Activated naive CD4-positive, alpha-beta T cell treated with anti-CD3 and anti-CD28 coated beads for 36 hours (primary cell): ENCODE data around the gene FBXO42. TPM values are rescaled to one million over a fixed set of nuclear protein-coding genes. Genes with fewer than 3 reads are reported as not detected.
A peak's percentile ranks its signal among the peaks of the same experiment; 100 is the strongest.
"Not testable (repeated sequence)": the region's sequence is repeated elsewhere in the genome, so short reads cannot be mapped to it uniquely, and the experiment has no call there.

Experiments
- CTCF ChIA-PET: fragments of 350-600 bp; sonication (Branson Sonifier 250); formaldehyde crosslinking; loops from one replicate; lab custom pipeline; 2021; ENCODE audit warnings: antibody characterized with exemption; lab: Charles Lee
- DNase-seq: peaks from one replicate; pipeline ENCODE4 v3.0.0-alpha.2; 2020
- H3K27ac Mint-ChIP-seq: one replicate; pipeline ENCODE4 v1.8.0; 2021; ENCODE audit warnings: mild to moderate bottlenecking, mixed read lengths
- H3K27me3 Mint-ChIP-seq: one replicate; pipeline ENCODE4 v1.8.0; 2021; ENCODE audit warnings: low read depth, mixed read lengths
- H3K36me3 Mint-ChIP-seq: one replicate; pipeline ENCODE4 v1.8.0; 2021; ENCODE audit warnings: low read depth, mixed read lengths
- H3K4me1 Mint-ChIP-seq: one replicate; pipeline ENCODE4 v1.8.0; 2021; ENCODE audit warnings: low read depth, mixed read lengths
- H3K4me3 Mint-ChIP-seq: one replicate; pipeline ENCODE4 v1.8.0; 2021; ENCODE audit warnings: mild to moderate bottlenecking, moderate library complexity, mixed read lengths
- H3K9me3 Mint-ChIP-seq: one replicate; pipeline ENCODE4 v1.8.0; 2021; ENCODE audit warnings: mixed read lengths
- intact Hi-C: fragments of 100-400 bp; cut with micrococcal nuclease; formaldehyde crosslinking; loops from one replicate; pipeline ENCODE4 v1.15.1; 2023
- total RNA-seq, 2 experiments: library from RNA; stranded (reverse); gene quantifications; one replicate each; pipeline ENCODE4 v1.2.3, GENCODE V29; 2021

Gene FBXO42
- total RNA-seq, 2 experiments from 2014 or later, result 7.5 to 10.2 TPM

DNA sequence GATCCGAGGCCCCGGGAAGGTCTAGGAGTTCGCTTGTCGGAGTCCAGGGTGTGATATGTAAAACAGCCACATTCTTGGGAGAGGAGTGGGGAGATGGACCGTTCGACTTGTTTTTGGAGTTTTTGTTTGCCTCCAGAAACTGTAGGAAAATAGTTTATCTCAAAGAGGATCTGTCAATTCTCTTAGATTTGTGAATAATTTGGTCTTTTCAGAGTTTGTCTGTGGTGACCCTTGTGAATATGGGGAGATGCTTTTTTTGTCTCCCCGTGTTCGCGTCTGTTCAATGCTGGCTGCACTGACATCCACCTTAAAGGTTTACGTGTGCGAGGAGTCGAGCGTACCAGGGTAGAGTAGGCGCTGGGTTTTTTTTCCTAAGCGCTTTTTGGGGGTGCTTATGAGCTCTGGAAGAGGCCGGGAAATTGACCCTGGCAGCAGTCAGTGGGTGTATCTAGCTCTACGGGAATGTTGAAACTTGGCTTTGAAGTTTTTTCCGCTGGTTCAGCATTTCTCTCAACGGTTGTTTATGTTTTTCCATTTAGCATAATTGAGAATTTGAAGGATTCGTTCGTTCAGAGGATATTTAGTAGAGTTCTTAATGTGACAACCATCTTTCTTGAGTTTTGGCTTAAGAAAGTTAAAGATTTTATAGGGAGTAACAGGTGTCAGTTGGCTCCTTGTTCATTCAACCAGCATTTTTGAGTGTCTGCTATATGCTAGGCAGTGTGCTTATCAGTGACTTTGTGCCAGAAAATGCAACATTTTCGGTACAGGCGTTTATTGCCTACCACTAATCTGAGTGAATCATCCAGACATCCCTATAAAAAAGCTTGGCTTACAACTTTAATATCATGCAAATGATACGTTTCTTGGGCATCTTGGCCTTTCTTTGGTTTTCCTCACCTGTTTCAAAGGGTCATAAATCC lies 15.9 kb upstream of the FBXO42 start:
- peaks cover 45% of the 10 kb centered on the region for H3K4me1 Mint-ChIP-seq
- CTCF ChIA-PET, result interaction anchor here (0.7 to 2.2 kb wide), 2 partner anchors 16 to 72 kb away, joined by 3 to 8 read pairs; partner anchors contain the start of gene NECAP2
- H3K27me3 Mint-ChIP-seq, result no peaks in the 10 kb centered on the region
- intact Hi-C loops, result loop anchor here (1.0 to 10.0 kb wide), 15 partner anchors 16 to 842 kb away; partner anchors contain the start of genes CPLANE2, DDI2, DNAJC16 and FBXO42
- peak overlapping the region; percentile 98 for H3K27ac Mint-ChIP-seq
- H3K4me3 Mint-ChIP-seq, result peak overlapping the region; percentile 93
- DNase-seq, result no peak
- H3K36me3 Mint-ChIP-seq, result peaks cover 12% of the 10 kb centered on the region
- H3K9me3 Mint-ChIP-seq, result no peaks in the 10 kb centered on the region

GRCh38 chr1:16367258-16367967 lies 15.1 kb upstream of the FBXO42 start:
- no peaks in the 10 kb centered on the region for H3K27me3 Mint-ChIP-seq
- peak overlapping the region; percentile 93 for H3K4me3 Mint-ChIP-seq
- peak overlapping the region; percentile 98 for H3K27ac Mint-ChIP-seq
- H3K9me3 Mint-ChIP-seq, result no peaks in the 10 kb centered on the region
- peaks cover 6% of the 10 kb centered on the region for H3K36me3 Mint-ChIP-seq
- CTCF ChIA-PET, result interaction anchor here (0.7 kb wide), 1 partner anchor 15 kb away, joined by 3 read pairs; no protein-coding TSS in a partner anchor
- peaks cover 42% of the 10 kb centered on the region for H3K4me1 Mint-ChIP-seq
- DNase-seq, result peak; percentile 91
- intact Hi-C loops, result loop anchor here (1.0 to 10.0 kb wide), 14 partner anchors 15 to 841 kb away; partner anchors contain the start of genes CPLANE2, DNAJC16, FBXO42 and NBPF1

GRCh38 chr1:16366722-16367257 lies 14.5 kb upstream of the FBXO42 start, which contains the start of gene SZRD1:
TSS of gene SZRD1 (plus strand) at chr1:16367242. CDS start at chr1:16367258, 16 bp downstream.
- intact Hi-C loops, result loop anchor here (1.0 to 10.0 kb wide), 14 partner anchors 14 to 840 kb away; partner anchors contain the start of genes CPLANE2, DNAJC16, FBXO42 and NBPF1
- H3K27ac Mint-ChIP-seq, result peak within 1 kb of the TSS; percentile 98
- H3K9me3 Mint-ChIP-seq, result no peaks in the 10 kb centered on the region
- H3K27me3 Mint-ChIP-seq, result no peaks in the 10 kb centered on the region
- CTCF ChIA-PET, result interaction anchor here (0.7 to 5.9 kb wide), 3 partner anchors 13 to 285 kb away, joined by 3 to 49 read pairs (median 5); partner anchors contain the start of gene FBXO42
- H3K4me3 Mint-ChIP-seq, result peak within 1 kb of the TSS; percentile 93
- DNase-seq, result peak; percentile 97
- peaks cover 35% of the 10 kb centered on the region for H3K4me1 Mint-ChIP-seq
- H3K36me3 Mint-ChIP-seq, result peaks cover 6% of the 10 kb centered on the region

DNA sequence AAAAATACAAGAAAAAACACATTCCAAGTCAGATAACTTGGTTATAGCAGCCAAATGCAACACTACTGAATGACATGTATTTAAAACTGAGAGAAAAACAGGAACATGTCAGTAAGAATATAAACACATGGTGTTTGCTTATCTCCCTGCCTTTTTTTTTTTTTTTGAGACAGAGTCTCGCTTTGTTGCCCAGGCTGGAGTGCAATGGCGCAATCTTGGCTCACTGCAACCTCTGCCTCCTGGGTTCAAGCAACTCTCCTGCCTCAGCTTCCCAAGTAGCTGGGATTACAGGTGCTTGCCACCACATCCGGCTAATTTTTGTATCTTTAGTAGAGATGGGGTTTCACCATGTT lies 12.8 kb upstream of the FBXO42 start:
- intact Hi-C loops, result loop anchor here (5.0 to 10.0 kb wide), 3 partner anchors 200 to 542 kb away; partner anchors contain the start of gene NBPF1
- not testable (repeated sequence) for H3K9me3 Mint-ChIP-seq, H3K36me3 Mint-ChIP-seq, DNase-seq, H3K4me3 Mint-ChIP-seq, H3K27ac Mint-ChIP-seq, H3K27me3 Mint-ChIP-seq
- peaks cover 23% of the 10 kb centered on the region for H3K4me1 Mint-ChIP-seq
- CTCF ChIA-PET, result interaction anchor here (0.8 to 5.9 kb wide), 3 partner anchors 11 to 122 kb away, joined by 3 to 49 read pairs (median 19); partner anchors contain the start of gene FBXO42

- CTCF ChIA-PET, result interaction anchor here (5.5 kb wide), 1 partner anchor 7 kb away, joined by 49 read pairs; no protein-coding TSS in a partner anchor
- Mint-ChIP-seq H3K36me3 (no peaks in the 10 kb centered on the region), H3K4me3 (no peak overlapping the region), H3K27me3 (no peaks in the 10 kb centered on the region), H3K9me3 (no peaks in the 10 kb centered on the region), H3K27ac (no peak overlapping the region), H3K4me1 (peaks cover 8% of the 10 kb centered on the region)
- DNase-seq, result no peak
- intact Hi-C loops, result no loop called here
These were observed 4.6 kb upstream of the FBXO42 start for GRCh38 chr1:16356867-16357266.

GRCh38 chr1:16354619-16355018 lies 2.3 kb upstream of the FBXO42 start:
- no peaks in the 10 kb centered on the region for H3K9me3 Mint-ChIP-seq
- no peak overlapping the region for H3K27ac Mint-ChIP-seq
- CTCF ChIA-PET, result interaction anchor here (1.0 to 5.5 kb wide), 2 partner anchors 8 to 9 kb away, joined by 5 to 49 read pairs; no protein-coding TSS in a partner anchor
- DNase-seq, result no peak
- intact Hi-C loops, result no loop called here
- no peaks in the 10 kb centered on the region for H3K27me3 Mint-ChIP-seq
- H3K4me1 Mint-ChIP-seq, result peaks cover 20% of the 10 kb centered on the region
- no peaks in the 10 kb centered on the region for H3K36me3 Mint-ChIP-seq
- no peak overlapping the region for H3K4me3 Mint-ChIP-seq

GRCh38 chr1:16352842-16353535 lies 709 bp upstream of the FBXO42 start:
- no peaks in the 10 kb centered on the region for H3K36me3 Mint-ChIP-seq
- DNase-seq, result no peak
- CTCF ChIA-PET, result interaction anchor here (0.5 to 5.5 kb wide), 4 partner anchors 11 to 88 kb away, joined by 3 to 49 read pairs (median 4); partner anchors contain the start of gene NECAP2
- H3K4me1 Mint-ChIP-seq, result peaks cover 31% of the 10 kb centered on the region
- peak overlapping the region; percentile 84 for H3K27ac Mint-ChIP-seq
- no peaks in the 10 kb centered on the region for H3K27me3 Mint-ChIP-seq
- H3K4me3 Mint-ChIP-seq, result peak overlapping the region; percentile 78
- no peaks in the 10 kb centered on the region for H3K9me3 Mint-ChIP-seq
- intact Hi-C loops, result loop anchor here (1.0 kb wide), 1 partner anchor 14 kb away; the partner anchor contains the start of gene SZRD1

- Mint-ChIP-seq H3K36me3 (no peaks in the 10 kb centered on the region), H3K4me1 (peaks cover 32% of the 10 kb centered on the region), H3K27me3 (no peaks in the 10 kb centered on the region), H3K27ac (peak overlapping the region; percentile 64), H3K9me3 (no peaks in the 10 kb centered on the region), H3K4me3 (peak overlapping the region; percentile 78)
- CTCF ChIA-PET, result interaction anchor here (0.7 to 5.5 kb wide), 3 partner anchors 12 to 89 kb away, joined by 3 to 49 read pairs (median 6); partner anchors contain the start of gene NECAP2
- intact Hi-C loops, result no loop called here
- DNase-seq, result no peak
These were observed 755 bp downstream of the FBXO42 start for GRCh38 chr1:16351456-16351993.

DNA sequence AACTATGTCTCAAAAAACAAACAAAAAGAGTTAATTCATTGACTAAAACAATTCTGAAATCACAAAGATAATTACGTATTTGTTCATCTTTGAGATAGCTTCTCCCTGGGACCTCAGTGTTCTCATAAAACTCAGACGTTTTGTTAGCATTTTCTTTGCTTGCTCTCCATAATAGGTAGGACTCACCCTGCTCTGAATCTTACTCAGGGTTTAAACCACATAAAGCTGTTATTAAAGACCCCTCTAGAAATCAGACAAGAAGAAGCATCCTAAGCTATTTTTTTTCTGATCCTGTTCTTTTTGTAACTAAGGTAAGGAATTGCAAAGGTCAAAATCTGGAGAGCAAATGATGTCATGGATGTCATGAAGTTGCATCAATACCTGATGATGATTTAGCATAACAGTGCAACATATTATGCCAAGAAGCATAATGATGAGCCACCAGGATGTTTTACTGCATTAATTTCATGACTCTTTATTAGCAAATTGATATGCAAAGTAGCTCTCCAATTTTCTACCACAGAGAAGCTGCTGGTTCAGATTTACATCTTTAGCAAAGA lies 2.4 kb downstream of the FBXO42 start:
- Mint-ChIP-seq H3K9me3 (no peaks in the 10 kb centered on the region), H3K36me3 (no peaks in the 10 kb centered on the region), H3K4me3 (no peak overlapping the region), H3K27me3 (no peaks in the 10 kb centered on the region), H3K27ac (no peak overlapping the region), H3K4me1 (peaks cover 36% of the 10 kb centered on the region)
- intact Hi-C loops, result no loop called here
- CTCF ChIA-PET, result interaction anchor here (0.6 to 1.6 kb wide), 3 partner anchors 13 to 111 kb away, joined by 3 to 4 read pairs (median 4); no protein-coding TSS in a partner anchor
- DNase-seq, result no peak

DNA sequence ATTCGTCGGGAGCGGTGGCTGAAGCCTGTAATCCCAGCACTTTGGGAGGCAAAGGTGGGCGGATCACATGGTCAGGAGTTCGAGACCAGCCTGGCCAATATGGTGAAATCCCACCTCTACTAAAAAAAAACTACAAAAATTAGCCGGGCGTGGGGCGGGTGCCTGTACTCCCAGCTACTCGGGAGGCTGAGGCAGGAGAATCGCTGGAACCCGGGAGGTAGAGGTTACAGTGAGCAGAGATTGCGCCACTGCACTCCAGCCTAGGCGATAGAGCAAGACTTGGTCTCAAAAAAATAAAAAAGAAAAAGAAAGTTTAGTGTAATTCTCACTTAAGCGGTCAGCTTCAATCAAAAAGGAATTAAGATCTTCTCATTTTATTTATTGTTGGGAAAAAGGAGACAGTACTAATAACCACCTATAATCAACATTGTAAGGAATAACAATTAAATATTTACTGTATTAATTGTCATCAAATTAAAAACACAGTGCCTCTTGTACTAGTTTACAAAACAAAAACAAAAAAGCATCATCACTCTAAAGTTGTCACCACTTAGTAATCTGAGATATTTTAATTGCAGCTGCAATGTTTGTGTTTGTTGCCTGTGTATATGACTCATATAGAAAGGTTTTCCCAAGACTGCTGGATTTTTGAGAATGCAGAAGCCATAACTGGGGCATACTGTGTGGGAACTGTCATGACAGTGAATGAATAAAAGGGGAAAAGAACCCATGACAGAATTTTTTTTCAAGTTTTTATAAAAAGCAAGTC lies 3.7 kb downstream of the FBXO42 start:
- Mint-ChIP-seq H3K27me3 (no peaks in the 10 kb centered on the region), H3K4me1 (peaks cover 36% of the 10 kb centered on the region), H3K9me3 (no peaks in the 10 kb centered on the region), H3K27ac (no peak overlapping the region), H3K36me3 (no peaks in the 10 kb centered on the region), H3K4me3 (no peak overlapping the region)
- DNase-seq, result no peak
- CTCF ChIA-PET, result interaction anchor here (0.6 to 1.6 kb wide), 3 partner anchors 7 to 23 kb away, joined by 3 to 4 read pairs (median 3); no protein-coding TSS in a partner anchor
- intact Hi-C loops, result no loop called here
